Effector CD4-positive, alpha-beta T cell (primary cell): ENCODE data around the gene TPRX2. TPM values are rescaled to one million over a fixed set of nuclear protein-coding genes. Genes with fewer than 3 reads are reported as not detected.
"Not testable (repeated sequence)": the region's sequence is repeated elsewhere in the genome, so short reads cannot be mapped to it uniquely, and the experiment has no call there.

ENCODE experiments used
- DNase-seq: peaks from one replicate; pipeline ENCODE4 v3.0.0-alpha.2; 2020
- total RNA-seq: gene quantifications from one replicate; lab custom pipeline; 2026; lab: John Stamatoyannopoulos, UW

TPRX2 gene, protein sequence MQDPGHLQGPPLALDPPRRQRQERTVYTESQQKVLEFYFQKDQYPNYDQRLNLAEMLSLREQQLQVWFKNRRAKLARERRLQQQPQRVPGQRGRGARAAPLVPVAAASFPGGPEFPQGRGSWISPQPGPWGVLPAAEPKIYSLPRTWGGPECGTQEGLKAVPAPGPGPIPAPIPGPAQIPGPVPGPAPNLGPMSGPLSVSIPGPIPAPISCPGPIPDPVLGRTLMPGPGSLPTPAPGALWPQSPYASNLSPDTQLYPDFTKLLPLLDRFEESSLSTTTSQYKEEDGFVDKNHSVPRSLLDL
- not detected for total RNA-seq

DNA sequence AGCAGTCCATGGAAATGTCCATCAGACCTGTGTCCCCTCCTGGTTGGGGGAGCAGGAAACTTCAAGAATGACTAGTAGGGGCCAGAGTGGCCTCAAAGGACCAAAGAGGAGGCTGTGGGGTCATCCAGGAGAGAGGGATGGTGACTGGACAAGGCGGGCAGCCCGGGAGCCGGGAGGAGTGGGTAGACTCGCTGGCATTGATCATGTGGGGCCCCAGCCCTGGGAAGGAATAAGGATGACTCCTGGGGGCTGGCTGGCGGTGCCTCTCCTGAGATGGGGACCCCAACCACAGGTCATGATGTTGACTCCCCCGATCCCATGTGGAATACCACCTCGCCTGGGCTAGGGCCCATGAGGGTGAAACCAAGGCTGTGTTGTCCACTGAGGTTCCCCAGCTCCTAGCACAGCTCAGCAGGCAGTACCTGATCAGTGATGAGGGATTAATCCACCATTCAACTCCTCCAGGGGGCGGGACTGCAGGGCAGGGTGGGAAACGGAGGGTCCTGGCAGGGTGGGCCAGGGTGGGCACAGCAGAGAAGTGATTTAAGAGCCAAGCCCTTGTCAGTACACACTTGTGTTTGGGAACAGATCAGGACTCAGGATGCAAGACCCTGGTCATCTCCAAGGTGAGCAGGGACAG, at the start of gene TPRX2:
TSS of gene TPRX2 (plus strand) at position 590 of the 640 bp plus-strand sequence. CDS start at position 602, 12 bp downstream.
- not testable (repeated sequence) for DNase-seq

GRCh38 chr19:47813304-47813994, 45.6 kb upstream of the TPRX2 start:
- peak; percentile 75 for DNase-seq

DNA sequence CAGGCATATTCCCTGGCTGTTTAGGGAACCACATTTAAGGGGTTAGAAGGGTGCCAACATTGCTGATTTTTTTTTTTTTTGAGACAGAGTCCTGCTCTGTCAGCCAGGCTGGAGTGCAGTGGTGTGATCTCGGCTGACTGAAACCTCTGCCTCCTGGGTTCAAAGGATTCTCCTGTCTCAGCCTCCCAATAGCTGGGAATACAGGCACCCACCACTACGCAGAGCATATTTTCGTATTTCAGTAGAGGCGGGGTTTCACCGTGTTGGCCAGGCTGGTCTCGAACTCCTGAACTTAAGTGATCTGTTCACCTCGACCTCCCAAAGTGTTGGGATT, 45.1 kb upstream of the TPRX2 start:
- DNase-seq, result no peak

GRCh38 chr19:47816270-47816669, 42.8 kb upstream of the TPRX2 start:
- DNase-seq, result not testable (repeated sequence)

DNA sequence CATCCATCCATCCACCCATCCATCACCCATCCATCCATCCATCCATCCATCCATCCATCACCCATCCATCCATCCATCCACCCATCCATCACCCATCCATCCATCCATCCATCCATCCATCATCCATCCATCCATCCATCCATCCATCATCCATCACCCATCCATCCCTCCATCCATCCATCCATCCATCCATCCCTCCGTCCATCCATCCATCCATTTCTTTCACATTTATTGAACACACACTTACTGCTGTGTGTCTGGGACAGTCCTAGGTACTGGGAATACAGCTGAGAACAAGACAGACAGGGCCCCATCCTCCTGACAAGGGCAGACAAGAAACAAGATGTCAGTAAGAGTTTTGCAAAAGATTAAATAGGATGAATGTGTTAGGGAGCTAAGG, 40.8 kb upstream of the TPRX2 start:
- DNase-seq, result not testable (repeated sequence)

DNA sequence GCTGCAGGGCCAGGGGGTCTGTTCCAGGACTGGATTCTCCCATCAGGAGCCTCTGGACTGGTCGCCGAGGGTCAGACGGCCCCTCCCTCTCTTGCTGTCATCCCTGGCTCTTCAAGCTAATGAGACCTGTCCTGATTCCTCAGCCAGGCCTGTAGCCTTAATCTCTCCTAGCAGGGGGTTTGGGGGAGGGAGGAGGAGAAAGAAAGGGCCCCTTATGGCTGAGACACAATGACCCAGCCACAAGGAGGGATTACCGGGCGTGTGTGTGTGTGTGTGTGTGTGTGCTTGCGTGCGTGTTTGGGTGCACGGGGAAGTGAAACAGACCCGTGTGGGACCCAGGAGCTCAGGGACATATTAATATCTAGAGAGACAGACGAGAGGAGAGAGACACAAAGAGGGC, 39.2 kb upstream of the TPRX2 start:
- no peak for DNase-seq

DNA sequence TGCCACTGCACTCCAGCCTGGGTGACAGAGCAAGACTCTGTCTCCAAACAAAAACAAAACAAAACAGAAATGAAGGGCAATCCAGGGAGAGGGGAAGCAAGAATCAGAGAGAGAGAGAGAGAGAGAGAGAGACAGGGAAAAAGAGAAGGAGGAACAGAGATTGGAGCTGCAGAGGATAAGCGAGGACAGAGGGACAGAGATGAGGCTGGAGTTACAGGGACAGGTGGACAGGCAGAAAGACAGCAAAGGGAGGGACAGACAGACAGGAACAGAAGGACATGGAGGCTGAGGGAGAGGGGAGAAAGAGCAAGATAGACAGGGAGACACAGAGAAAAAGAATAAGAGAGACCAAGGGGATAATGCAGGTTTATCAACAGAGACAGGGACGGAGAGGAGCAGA, 38.6 kb upstream of the TPRX2 start:
- DNase-seq, result no peak

DNA sequence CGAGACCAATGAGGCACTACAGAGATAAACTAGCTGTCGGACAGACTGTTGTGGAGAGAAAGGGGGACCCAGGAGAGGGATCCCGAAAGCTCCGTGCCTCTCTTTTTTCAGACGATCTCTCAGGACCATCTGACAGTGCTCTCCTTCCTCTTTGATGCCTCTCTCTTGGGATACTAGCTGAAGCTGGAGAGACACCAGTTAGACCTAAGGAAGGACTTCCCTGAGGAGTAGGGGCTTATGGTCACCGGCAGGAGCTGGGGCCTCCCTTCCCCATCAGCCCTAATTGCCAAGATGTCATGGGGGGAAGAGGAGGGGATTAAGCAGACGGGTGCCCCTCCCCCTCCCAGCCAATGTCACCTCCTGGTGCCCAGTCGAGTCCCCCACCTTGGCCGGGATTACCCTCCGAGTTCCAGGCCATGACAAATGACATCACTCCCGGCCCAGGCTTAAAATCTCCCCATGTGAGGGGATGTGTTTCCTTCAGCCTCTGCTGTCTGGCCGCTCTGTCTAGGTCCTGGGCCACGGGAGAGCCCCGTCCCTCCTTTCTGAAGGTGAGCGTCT, 37.5 kb upstream of the TPRX2 start, which contains the start of gene CRX:
TSS of gene CRX (plus strand) at position 478 of the 561 bp plus-strand sequence. CDS start 12,507 bp downstream, outside the sequence.
- no peak for DNase-seq

DNA sequence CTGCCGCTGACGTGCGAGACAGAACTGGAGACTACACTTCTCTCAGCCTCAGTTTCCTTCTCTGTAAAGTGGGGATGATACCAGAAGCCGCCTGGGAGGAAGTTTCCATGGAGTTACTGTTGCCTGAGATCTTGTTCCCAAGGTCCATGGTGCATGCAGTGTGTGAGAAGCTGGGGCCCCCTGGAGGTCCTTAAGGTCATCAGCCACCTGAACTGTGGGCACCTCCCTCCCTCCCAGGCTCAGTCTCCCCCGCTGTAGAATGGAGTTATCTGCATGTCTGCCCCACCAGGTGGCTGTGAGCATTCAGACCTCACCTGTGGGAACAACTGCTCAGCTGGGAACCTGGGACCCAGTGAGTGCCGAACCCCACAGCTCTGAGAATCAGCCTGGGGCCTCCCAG, 34.6 kb upstream of the TPRX2 start:
- no peak for DNase-seq

DNA sequence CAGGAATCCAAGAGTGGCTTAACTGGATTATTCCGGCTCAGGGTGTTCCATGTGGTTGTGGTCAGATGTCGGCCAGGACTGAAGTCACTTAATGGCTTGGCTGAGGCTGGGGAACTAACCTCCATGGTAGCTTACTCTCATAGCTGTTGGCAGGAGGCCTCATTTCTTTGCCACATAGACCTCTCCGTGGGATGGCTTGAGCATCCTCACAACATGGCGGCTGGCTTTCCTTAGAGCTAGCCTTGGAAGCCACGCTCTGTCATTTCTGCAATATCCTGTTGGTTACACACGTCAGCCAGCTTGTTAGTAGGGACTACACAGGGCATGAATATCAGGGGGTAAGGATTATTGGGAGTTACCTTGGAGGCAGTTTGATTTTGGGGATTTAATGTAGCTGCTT, 32.2 kb upstream of the TPRX2 start:
- DNase-seq, result no peak

DNA sequence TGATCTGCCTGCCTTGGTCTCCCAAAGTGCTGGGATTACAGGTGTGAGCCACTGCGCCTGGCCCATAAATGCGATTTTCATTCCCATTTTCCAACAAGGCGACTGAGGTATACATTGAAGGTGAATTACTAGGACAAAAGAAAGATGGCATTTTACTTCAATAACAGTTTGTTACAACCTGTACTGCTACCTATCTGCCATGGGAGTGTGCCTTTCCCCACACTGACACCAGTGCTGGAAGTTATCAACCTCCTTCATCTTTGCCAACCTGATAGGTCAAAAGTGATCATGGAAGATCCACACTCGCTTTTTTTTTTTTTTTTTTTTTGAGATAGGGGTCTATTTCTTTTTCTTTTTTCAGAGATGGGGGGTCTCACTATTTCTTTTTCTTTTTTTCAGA, 26.3 kb upstream of the TPRX2 start:
- DNase-seq, result no peak

DNA sequence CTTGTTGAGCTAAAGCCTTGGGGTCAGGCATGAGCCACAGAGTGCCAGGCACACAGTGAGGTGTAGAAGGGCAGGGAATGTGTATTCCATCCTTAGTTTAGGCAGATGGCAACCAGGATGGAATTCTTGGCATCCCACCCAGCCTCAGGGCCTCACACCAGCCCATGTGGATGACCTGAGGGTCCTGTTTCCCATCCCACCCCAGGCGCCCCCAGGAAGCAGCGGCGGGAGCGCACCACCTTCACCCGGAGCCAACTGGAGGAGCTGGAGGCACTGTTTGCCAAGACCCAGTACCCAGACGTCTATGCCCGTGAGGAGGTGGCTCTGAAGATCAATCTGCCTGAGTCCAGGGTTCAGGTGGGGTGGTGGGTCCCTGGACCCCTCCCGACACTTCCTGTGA, 23.0 kb upstream of the TPRX2 start:
- no peak for DNase-seq

- DNase-seq, result no peak
These were observed 19.6 kb upstream of the TPRX2 start for GRCh38 chr19:47839411-47839810.

DNA sequence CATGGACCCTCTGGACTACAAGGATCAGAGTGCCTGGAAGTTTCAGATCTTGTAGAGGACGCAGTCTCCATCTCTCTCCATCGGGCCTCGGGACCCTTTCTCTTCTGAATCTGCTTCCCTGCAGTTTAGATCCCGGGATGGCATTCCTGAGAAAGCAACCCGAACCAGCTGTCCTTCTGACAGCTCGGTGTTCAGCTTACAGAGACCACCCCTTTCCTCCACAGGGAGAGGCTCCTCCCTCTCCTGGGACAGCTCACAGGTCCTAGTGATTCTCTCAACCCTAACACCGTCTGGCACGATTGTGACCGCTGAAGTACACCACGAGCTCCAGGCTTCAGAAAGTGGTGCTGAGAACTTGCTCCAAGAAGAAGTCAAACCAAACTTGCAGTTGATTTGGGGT, 19.1 kb upstream of the TPRX2 start:
- no peak for DNase-seq

DNA sequence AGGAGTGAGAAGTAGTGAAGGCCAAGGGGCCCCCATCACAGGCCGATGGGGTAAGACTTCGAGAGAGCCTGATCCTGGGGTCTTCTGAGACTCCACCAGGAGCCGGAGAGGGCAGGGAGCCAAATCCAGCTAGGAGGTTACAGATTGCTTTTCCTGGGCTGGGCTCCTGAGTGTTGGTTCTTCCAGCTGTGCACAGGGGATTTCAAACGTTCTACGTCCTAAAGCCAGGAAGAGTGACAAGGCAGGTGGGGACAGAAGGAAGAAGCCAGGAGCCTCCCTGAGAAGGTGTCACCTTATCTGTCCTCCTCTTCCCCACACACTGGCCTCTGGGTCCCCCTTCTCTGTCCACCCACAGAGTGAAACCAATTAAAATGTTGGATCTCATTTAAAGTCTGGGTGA, 16.1 kb upstream of the TPRX2 start:
- DNase-seq, result no peak

DNA sequence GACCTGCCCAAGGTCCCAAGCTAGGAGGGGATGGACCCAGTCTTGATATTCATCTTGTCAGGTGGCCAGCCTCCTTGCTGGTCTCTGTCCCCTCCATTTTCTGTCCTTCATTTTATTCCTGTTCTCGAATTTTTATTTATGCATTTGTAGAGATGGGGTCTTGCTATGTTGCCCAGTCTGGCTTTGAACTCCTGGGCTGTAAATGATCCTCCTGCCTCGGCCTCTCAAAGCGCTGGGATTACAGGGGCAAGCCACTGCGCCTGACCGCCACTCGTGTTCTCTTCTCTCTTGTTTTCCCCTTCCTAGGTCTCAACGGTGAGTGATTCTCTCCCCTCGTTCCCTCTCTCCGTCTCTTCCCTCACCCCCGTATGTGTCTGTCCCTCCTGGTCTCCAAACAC, 10.6 kb upstream of the TPRX2 start:
- no peak for DNase-seq

GRCh38 chr19:47848823-47849473, 10.1 kb upstream of the TPRX2 start:
- peak; percentile 3 for DNase-seq

- no peak for DNase-seq
These were observed 6.0 kb upstream of the TPRX2 start for GRCh38 chr19:47853003-47853402.

DNA sequence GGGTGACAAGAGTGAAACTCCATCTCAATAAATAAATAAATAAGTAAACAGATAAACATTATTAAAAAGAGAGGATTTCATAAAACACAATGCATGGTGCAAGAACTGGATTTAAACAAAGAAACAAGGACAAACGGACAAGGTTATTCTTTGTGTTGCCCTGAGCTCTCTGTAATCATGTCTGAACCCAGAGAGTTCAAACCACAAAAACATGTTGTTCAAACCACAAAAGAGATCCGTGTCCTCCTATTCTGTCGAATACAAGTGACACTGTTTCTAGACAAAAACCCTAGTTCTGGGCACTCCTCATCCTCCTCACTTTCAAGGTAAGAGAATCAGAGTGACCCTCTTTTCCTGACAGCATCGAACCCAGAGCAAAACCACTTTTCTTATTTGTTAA, 4.6 kb upstream of the TPRX2 start:
- DNase-seq, result no peak

DNA sequence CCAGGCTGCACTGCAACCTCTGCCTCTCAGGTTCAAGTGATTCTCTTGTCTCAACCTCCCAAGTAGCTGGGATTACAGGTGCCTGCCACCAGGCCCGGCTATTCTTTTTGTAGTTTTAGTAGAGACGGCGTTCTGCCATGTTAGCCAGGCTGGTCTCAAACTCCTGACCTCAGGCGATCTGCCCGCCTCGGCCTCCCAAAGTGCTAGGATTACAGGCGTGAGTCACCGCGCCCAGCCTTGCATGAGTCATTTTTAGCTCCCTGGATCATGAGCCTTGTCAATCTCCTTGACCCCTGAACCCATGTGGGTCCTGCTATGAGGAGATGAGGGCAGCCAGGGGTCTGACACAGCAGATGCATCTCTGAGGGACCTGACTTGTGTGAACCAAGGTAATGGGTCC, 804 bp upstream of the TPRX2 start:
- not testable (repeated sequence) for DNase-seq

GRCh38 chr19:47859838-47860237, 803 bp downstream of the TPRX2 start:
- not testable (repeated sequence) for DNase-seq

DNA sequence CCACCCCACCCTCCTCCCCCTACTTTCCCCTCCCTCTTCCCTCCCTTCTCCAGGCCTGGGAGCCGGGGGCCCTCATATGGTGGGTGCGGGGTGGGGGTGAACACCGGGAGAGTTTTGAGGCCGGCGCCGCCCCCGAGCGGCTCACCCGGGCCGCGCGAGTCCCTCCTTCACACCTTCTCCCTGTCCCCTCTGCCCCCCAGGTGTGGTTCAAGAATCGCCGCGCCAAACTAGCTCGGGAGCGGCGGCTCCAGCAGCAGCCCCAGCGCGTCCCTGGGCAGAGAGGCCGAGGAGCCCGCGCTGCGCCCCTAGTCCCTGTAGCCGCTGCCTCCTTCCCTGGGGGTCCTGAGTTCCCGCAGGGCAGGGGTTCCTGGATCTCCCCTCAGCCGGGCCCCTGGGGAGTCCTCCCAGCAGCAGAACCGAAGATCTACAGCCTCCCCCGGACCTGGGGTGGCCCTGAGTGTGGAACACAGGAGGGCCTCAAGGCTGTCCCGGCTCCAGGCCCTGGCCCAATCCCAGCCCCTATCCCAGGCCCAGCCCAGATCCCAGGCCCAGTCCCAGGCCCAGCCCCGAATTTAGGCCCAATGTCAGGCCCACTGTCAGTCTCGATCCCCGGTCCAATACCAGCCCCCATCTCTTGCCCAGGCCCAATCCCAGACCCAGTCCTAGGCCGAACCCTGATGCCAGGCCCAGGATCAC, 1.7 kb downstream of the TPRX2 start:
- no peak for DNase-seq
